HCEC 1CT (cell line): ENCODE measurements around the gene SLC39A10.
"Not testable (repeated sequence)": the region's sequence is repeated elsewhere in the genome, so short reads cannot be mapped to it uniquely, and the experiment has no call there.

ENCODE experiments used
- DNase-seq: peaks from one replicate; pipeline ENCODE4 v3.0.0-alpha.2; 2017

The SLC39A10 gene

GRCh38 chr2:195645413-195645812 lies 11.6 kb upstream of the SLC39A10 start:
- DNase-seq = no peak

- no peak for DNase-seq
Observed at GRCh38 chr2:195646424-195646823, 10.6 kb upstream of the SLC39A10 start.

DNA sequence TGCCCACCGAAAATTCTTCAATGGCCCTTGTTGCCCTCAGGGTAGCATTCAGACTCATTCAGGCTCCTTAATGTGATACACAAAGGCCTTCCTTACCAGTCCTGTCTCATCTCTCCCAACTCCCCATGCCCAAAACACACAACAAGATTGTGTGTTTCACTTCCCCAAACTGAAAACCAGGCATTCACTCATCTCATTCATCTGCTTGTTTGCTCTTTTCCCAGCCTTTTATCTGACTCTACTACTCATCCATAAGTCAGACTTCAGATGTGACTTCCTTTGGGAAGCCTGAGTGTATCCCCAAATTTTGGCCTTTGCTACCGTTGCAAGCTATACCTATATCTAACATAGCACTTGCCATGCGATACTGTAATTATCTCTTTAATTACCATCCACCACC lies 9.7 kb upstream of the SLC39A10 start:
- no peak for DNase-seq

- not testable (repeated sequence) for DNase-seq
Observed at GRCh38 chr2:195648370-195648769, 8.7 kb upstream of the SLC39A10 start.

DNA sequence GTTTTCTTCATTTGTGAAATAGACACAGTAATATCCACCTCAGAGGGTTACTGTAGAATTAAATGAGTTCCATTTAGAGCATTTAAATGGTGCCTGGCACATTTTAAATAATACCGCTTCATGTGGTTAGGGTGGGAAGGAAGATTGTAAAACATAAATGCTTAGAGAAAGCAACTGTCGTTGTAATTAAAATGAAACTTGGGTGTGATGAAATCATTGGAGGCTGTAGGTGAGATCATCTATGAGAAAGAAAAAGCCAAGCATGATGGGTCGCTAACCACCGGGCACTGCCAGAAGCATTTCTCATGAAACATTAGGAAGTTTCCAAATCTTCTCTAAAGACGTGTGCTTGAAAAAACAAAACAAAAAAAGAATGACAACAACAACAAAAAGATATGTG lies 8.2 kb upstream of the SLC39A10 start:
- DNase-seq = no peak

- DNase-seq = no peak
Observed at GRCh38 chr2:195649629-195650190, 7.3 kb upstream of the SLC39A10 start.

DNA sequence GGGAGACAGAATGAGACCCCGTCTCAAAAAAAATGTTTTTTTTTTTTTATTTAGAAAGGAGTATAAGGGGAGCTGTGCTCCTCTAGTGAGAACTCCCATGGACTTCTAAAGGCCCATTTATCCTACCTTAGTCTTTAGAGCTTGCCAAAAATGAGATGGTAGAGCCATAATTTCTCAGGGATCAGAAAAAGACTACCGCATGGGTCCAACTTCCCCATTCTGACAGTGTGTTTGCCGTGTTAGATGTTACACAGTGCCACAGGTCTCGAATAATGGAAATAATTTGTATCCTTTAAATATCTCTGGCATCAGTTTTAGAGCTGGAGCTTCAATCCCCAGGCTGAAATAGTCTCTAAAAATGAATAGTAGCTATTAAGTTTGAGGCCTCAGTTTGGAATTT lies 6.0 kb upstream of the SLC39A10 start:
- no peak for DNase-seq

DNA sequence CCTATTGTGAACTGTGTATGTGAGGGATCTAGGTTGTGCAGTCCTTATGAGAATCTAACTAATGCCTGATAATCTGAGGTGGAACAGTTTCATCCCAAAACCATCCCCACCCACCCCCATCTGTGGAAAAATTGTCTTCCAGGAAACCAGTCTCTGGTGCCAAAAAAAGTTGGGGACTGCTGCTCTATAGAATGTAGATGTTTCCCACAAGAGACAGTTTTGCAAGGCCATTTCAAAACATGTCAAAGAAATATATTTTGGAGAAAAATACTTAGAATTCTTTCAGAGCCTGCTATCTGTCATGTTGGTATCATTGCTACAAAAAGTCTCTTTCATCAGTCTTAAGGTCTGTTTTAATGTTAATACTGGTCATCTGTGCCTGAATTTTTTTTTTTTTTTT lies 4.1 kb upstream of the SLC39A10 start:
- no peak for DNase-seq

DNA sequence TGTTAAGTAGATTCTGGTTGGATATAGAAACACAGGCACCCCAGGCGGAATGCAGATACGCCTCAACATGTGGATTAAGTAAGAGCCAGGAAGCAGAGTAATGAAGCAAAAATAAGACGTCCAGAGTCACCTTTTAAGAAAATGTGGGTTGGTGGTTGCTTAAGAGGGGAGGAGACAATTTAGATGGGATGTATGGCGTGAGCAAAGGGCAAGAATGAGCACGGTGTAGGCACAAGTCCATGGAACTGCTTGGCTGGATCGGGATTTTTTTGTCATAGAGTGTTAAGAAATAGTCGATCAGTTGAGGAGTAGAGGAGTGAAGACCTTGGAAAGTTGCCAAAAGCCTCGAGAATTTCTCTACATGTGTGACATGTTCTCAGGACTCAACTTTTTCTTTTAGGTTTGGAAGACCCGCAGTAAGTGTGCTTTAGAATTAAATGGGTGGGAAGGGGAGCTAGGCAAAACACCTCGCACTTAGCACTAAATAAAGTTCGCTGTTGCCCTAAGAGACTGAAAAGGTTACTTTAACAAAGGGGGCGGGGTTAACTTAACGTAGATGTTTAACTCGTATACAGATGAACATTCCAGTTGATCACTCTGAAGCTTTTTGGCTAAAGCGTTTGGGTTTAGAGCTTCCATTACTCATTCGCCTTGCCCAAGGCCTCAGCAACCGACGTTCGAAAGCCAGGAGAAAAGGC lies 716 bp upstream of the SLC39A10 start:
- DNase-seq = no peak

- DNase-seq = peak; percentile 72
Observed at GRCh38 chr2:195657634-195658540, 861 bp downstream of the SLC39A10 start.

DNA sequence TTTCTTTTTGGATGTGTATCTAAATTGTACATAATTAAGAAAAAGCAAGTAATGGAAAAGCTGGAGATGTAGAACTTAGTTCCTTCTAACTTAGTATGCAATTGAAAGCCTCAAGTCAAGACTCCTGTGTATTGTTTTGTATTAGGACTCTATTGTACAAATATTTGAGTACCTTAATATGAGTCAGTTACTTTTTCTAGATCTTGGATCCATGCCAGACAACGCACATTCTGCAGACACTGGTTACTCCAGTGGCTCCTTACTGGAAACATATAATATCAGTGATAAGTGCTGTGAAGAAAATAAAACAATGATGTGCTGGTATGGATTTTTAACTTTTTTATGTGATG lies 1.5 kb downstream of the SLC39A10 start:
- peak; percentile 72 for DNase-seq

DNA sequence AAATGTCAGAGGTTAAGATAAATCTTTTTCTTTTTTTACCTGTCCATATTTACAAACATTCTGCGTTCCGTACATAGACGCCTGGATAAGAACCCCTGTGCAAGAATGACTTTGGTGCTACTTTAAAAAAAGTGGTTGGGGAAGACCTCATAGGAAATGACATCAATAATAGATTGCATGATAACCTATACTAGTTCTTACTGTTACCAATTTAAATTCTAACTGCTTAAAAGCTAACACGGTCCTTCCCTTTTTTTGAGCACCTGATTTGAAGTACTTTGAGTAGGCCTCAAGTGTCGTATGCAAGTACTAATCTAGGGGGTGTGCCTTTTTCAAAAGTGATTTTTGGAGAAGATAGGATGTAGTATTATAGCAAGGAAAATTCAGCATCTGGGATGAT lies 2.1 kb downstream of the SLC39A10 start:
- no peak for DNase-seq

GRCh38 chr2:195659982-195660890 lies 3.2 kb downstream of the SLC39A10 start:
- peak; percentile 71 for DNase-seq

GRCh38 chr2:195662138-195662537 lies 5.1 kb downstream of the SLC39A10 start:
- DNase-seq = no peak

DNA sequence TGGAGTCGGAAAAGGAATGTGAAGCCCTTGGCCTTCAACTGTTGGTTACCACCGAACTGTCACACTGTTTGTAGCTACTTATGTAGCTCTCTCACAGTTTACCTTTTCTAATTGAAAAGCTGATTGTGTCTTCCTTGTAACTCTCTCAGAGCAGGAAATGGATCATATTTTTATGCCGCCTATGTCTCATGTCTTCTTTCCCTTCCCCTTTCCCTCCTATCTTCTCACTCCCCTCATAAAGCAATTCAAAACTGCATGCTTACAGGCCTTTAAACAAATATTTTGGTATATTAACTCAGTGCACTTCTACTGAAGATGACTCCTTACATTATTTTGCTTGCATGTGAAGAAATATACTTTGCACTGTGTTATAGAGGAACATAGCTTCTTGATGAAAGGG lies 6.0 kb downstream of the SLC39A10 start:
- no peak for DNase-seq

DNA sequence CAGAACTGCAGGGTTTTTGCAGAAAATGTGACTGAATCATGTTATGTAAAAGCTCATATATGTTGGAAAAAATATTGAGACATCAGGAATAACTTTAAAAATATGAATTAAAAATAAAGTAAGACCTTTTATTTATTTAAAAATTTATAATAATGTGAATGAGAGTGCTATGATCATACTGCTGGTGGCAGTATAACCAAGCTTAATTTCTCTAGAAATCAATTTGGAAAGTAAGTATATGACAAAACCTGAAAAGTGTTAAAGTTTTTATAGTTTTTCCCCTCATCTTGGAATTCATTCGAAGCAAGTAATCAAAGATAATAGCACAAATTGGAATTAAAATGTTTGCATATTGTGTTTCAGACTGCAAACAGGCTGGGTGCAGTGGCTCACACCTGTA lies 7.5 kb downstream of the SLC39A10 start:
- peak; percentile 17 for DNase-seq

GRCh38 chr2:195665153-195665552 lies 8.1 kb downstream of the SLC39A10 start:
- not testable (repeated sequence) for DNase-seq

DNA sequence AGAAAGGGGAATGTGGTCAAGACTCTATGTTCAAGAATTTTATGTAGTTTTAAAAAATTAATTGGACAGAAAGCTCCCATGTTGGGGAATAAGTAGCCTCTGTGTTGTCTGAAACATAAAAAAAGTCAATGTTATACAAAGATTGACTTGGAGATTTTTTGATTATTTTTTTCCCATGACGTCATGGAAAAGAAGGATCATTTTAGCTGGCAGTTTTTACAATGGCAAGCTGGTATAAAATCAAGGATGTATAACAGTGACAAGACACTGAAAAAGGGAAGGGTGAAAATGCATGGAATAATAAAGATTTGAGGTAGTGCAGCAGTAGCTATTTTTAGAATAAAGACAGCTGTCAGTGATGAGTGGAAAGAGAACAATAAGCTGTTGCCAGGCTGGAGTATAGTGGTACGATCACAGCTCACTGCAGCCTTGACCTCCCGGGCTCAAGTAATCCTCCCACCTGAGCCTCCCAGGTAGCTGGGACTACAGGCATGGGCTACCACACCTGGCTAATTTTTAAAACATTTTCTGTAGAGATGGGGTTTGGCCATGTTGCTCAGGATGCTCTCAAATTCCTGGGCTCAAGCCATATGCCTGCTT lies 9.2 kb downstream of the SLC39A10 start:
- no peak for DNase-seq

DNA sequence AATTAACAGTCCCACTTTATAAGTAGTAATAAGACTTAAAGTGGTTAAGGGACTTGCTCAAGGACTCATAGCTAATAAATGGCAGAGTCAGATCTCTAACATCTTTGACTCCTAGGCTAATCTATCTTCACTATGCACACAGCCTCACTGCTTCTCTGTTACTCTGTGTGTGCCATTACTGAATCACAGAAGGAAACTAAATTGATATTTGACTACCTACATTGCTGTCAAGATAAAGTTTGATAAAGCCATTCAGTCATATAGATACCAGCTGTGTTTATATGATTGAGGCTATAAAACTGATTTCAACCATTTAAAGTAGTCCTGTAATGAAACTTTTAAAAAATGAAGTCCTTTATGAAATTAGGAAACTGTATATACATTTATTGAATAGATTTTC lies 10.9 kb downstream of the SLC39A10 start:
- no peak for DNase-seq

GRCh38 chr2:195670191-195670590 lies 13.2 kb downstream of the SLC39A10 start:
- no peak for DNase-seq

DNA sequence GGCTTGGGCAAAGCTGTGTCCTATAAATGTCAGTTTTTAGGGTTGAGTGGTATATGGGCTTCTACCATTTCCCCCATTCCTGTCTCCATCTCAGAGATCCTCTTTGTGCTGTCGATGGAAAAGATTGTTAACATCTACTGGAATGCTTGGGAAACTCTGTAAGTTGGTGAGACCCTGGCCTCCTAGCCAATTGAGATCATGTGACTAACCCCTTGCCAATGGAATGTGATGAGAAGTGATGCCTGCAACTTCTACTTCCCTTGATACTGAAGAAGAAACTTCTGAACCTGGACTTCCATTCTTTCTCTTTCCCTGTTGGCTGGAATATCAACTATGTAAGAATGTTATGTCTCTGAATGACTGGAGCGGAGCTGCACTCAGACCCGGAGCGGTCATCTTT lies 14.5 kb downstream of the SLC39A10 start:
- no peak for DNase-seq

DNA sequence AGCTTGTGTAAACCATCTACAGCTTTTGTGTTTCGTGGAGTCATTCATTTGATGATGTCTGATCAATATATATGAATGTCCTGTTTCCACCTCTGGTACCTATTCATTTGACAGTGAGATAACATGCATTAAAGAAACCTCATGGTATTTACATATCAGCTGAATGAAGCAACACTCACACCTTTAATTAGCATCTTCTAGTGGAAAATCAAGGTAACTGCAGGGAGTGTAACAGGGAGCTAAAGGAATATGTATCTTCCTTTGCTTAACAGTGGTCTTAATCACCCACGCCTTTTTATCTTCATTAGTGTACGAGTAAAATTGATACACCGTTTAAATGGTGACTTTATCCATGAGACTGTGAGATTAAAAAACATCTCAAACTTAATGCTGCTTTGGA lies 15.6 kb downstream of the SLC39A10 start:
- no peak for DNase-seq
